ENCODE data around the gene SUN1.

SUN1 gene

GRCh38 chr7:889391-889790 lies 57.1 kb downstream of the SUN1 start:
- DNase-seq (ENCODE audit: low read depth in 3 of 3, low spot score in 1 of 3) = no peak

GRCh38 chr7:890868-891267 lies 58.6 kb downstream of the SUN1 start:
- DNase-seq (ENCODE audit: low read depth in 3 of 3, low spot score in 1 of 3) = no peak

DNA sequence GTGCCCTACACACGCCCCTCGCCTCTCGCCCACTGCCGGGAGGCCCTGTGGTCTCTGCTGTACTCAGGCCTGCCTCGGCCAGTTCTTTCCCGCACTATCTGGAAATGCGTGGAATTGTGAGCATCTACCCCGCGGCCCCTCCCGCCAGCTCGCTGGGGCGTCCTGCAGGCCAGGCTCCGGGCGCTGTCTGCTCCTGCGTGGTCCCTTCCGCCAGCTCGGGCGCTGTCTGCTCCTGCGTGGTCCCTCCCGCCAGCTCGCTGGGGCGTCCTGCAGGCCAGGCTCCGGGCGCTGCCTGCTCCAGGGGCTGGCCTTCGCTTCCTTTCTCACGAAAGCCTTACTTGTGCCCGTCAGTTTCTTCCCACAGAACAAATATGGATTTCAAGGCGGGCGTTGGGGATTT lies 59.0 kb downstream of the SUN1 start:
- DNase-seq (ENCODE audit: low read depth in 3 of 3, low spot score in 1 of 3) = no peak

DNA sequence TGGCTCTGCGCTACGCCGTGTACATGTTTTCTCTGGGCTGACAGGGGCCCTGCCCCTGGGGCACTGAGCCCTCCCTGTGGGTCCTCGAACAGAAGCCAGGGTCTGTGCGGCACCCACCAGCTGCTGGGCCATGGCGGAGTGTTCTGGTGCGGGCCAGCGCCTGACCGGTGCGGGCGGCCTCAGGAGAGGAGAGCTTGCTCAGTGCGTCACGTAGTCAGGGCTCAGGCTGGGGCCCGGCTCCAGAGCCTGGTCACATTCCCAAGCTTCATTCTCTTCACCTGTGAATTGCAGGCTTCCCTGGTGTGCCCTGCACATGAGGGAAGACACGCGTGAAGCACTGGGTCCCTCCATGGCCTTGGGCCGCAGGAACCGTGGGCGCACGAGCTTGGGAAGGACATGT lies 59.5 kb downstream of the SUN1 start:
- DNase-seq (ENCODE audit: low read depth in 3 of 3, low spot score in 1 of 3) = no peak

GRCh38 chr7:892648-893593 lies 60.6 kb downstream of the SUN1 start:
- no peak for DNase-seq (ENCODE audit: low read depth in 3 of 3, low spot score in 1 of 3)

DNA sequence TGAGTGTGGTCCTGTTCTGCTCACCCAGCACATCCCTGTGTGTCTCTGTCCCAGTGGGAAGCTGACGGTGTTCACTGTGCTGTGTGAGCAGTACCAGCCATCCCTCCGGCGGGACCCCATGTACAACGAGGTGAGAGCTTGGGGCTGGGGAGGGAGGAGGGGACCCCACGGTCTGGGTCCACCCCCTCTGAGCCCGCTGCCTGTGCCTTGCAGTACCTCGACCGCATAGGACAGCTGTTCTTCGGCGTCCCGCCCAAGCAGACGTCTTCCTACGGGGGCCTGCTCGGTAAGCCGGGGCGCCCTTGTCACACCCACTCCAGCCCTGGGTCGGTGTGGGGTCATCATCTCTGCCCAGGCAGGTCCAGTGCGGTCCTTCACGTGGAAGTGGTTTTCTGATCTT lies 61.4 kb downstream of the SUN1 start:
- DNase-seq (ENCODE audit: low read depth in 3 of 3, low spot score in 1 of 3) = no peak

- DNase-seq (ENCODE audit: low read depth in 3 of 3, low spot score in 1 of 3) = no peak
Measured at GRCh38 chr7:894164-894867, 62.0 kb downstream of the SUN1 start.

- no peak for DNase-seq (ENCODE audit: low read depth in 3 of 3, low spot score in 1 of 3)
Measured at GRCh38 chr7:894927-895450, 62.7 kb downstream of the SUN1 start.

GRCh38 chr7:895451-896052 lies 63.3 kb downstream of the SUN1 start:
- DNase-seq (ENCODE audit: low read depth in 3 of 3, low spot score in 1 of 3) = no peak

GRCh38 chr7:896346-897075 lies 64.2 kb downstream of the SUN1 start:
- no peak for DNase-seq (ENCODE audit: low read depth in 3 of 3, low spot score in 1 of 3)

GRCh38 chr7:897086-897485 lies 64.8 kb downstream of the SUN1 start:
- no peak for DNase-seq (ENCODE audit: low read depth in 3 of 3, low spot score in 1 of 3)

GRCh38 chr7:897771-898376 lies 65.6 kb downstream of the SUN1 start:
- DNase-seq (ENCODE audit: low read depth in 3 of 3, low spot score in 1 of 3) = no peak

DNA sequence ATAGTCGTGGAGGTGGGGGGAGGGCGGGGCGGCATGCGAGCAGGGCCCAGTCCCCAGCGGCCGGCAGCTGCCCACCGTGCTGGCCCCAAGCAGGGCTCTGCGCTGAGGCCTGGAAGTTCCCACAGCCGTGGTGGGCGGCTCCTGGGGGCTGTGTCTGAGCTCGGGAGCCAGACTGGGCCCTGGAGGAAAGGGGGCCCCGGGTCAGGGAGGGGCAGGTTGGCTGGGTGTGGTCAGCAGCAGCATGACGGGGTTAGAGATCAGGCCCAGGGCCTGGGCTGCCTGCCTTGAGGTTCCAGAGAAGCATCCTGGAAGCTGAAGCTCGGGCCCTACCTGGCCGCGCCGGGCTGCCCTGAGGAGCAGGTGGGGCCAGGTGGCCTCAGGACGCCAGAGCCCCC lies 66.2 kb downstream of the SUN1 start:
- no peak for DNase-seq (ENCODE audit: low read depth in 3 of 3, low spot score in 1 of 3)

GRCh38 chr7:898855-899681 lies 66.8 kb downstream of the SUN1 start:
- DNase-seq (ENCODE audit: low read depth in 3 of 3, low spot score in 1 of 3) = no peak

DNA sequence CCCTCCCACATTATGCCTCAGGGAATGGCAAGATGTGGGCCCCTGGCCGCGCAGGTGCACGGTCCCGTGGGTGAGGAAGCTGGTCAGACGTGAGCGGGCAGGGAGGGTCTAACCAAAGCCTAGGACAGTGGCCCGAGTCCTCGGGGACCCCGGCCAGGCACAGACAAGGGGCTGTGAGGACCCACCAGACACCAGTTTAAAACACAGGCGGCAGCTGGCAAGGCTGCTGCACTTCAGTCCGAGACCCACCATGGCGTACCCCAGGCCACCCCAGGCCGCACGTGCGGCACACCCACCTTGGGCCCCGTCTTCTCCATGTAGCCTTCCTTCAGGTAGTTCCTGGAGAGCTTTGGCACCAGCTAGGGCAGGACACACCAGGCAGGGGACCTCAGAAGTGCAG lies 67.5 kb downstream of the SUN1 start:
- no peak for DNase-seq (ENCODE audit: low read depth in 3 of 3, low spot score in 1 of 3)

GRCh38 chr7:900331-901040 lies 68.2 kb downstream of the SUN1 start:
- no peak for DNase-seq (ENCODE audit: low read depth in 3 of 3, low spot score in 1 of 3)

- no peak for DNase-seq (ENCODE audit: low read depth in 3 of 3, low spot score in 1 of 3)
Measured at GRCh38 chr7:901041-901387, 68.7 kb downstream of the SUN1 start.

DNA sequence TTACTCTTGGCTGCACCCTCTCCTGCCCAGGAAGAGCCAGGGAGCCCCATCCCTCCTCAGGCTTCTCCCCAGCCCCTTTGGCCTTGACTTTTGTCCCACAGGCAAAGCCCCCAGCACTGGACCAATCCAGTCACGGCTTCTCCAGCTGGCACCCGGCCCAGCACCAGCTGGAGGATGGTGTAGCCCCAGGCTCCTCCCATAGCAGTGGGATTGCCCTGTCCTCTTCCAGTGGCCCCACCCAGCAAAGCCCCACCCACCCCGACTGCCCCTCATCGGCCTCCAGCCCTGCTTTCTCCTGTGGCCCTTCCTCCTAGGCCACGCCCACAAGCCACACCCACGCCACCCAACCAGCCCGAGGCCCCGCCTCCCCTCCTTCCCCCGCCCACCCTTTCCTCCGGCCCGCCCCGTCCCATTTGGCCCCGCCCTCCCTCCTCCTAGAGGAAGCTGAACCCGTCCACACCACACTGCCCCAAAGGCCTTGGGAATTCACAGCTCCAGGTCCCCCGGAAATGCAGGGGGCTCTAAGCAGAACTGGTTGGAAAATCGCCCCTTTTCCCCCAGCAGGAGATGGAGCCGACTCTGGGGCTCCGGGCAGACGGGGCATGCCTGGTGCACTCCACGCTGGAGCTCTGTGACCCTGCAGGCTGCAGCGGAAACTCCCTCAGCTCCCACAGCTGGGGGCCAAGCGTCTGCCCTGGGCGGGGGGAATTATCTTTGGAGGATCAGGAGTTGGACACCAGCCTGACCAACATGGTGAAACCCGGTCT lies 69.3 kb downstream of the SUN1 start:
- no peak for DNase-seq (ENCODE audit: low read depth in 3 of 3, low spot score in 1 of 3)

DNA sequence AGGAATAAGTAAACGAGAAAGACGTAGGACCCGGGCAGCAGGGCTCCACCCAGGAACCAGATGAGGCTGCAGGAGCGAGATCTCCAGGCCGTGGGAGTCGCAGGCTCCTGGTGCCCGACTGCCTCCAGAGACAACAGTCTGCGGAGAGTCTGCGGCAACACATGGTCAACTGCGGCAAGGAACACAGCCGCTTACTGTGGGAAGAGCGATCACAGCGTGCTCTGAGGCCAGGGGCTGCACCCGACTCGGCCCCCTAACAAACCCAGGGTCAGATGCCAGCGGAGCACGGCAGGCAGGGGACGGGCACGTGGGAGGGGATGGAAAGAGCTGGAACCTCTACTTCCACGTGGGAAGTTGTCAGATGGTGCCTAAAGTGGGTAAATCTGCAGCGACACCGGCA lies 70.7 kb downstream of the SUN1 start:
- no peak for DNase-seq (ENCODE audit: low read depth in 3 of 3, low spot score in 1 of 3)

All from stimulated activated CD4-positive, alpha-beta T cell treated with anti-CD3 and anti-CD28 coated beads, TNF-alpha, amount 100 ng/mL, for 1 hour (primary cell).